Prostate gland (tissue), 2 donors: ENCODE data around the gene DAP.

ENCODE experiments used
- POLR2A ChIP-seq: fragments of 450-650 bp; IDR thresholded peaks from one replicate; pipeline ENCODE4 v1.6.1; 2016; ENCODE audit warnings: antibody characterized with exemption, mild to moderate bottlenecking
- TF ChIP-seq, protein P1 (sequence below), 4 experiments: fragments of 200-600 bp in 2 of 4; fragments of 450-650 bp in 2 of 4; sonication (generic) in 2 of 4; IDR thresholded peaks; 1 replicate in 3 of 4; 2 replicates in 1 of 4; pipeline ENCODE4 v1.5.1; 2016 to 2019; ENCODE audit warnings: antibody characterized with exemption in 4 of 4, mild to moderate bottlenecking in 2 of 4, moderate library complexity in 2 of 4

DNA sequence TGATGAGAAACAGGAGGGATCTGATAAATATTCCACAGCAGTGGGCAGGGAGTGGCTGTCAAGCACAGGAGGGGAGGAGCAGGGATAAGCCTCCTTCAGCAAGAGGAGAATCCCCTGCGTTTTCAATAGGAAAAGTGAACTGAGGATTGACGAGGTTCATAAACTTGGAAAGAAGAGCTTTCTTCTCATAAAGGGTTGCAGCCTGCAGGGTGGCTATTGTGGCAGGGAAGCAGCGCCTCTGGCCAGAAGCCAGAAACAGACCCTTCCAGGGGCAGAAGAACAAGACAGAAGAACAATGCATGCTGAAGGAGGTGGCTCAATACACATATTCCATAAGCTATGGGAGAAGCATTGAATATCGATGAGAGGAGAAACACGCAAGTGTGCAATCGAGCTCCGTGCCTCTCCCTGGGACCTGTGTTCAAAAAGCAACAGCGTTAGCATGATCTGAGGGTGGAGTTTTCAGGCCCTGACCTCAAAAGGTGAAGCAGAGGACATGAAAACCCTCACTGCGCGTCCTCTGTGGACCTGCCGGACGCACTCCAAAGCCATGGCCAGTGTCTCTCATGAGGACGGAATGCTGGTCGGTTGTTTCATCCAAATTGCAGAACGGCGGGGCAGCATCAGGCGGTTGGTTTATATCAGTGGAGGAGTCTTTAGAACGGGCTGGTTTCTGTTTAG, 129.6 kb downstream of the DAP start:
- TF ChIP-seq, protein P1, sequence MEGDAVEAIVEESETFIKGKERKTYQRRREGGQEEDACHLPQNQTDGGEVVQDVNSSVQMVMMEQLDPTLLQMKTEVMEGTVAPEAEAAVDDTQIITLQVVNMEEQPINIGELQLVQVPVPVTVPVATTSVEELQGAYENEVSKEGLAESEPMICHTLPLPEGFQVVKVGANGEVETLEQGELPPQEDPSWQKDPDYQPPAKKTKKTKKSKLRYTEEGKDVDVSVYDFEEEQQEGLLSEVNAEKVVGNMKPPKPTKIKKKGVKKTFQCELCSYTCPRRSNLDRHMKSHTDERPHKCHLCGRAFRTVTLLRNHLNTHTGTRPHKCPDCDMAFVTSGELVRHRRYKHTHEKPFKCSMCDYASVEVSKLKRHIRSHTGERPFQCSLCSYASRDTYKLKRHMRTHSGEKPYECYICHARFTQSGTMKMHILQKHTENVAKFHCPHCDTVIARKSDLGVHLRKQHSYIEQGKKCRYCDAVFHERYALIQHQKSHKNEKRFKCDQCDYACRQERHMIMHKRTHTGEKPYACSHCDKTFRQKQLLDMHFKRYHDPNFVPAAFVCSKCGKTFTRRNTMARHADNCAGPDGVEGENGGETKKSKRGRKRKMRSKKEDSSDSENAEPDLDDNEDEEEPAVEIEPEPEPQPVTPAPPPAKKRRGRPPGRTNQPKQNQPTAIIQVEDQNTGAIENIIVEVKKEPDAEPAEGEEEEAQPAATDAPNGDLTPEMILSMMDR (IDR thresholded peaks at IDR 0.05), result no peak
- TF ChIP-seq POLR2A, result no peak
